Peyer's patch (tissue), 4 donors: ENCODE data around the gene MAN1A1. TPM values are rescaled to one million over a fixed set of nuclear protein-coding genes. Genes with fewer than 3 reads are reported as not detected.
"Not testable (repeated sequence)": the region's sequence is repeated elsewhere in the genome, so short reads cannot be mapped to it uniquely, and the experiment has no call there.

Source experiments
- DNase-seq, 3 donors: peaks; one replicate each; pipeline ENCODE4 v3.0.0-alpha.2; 2017 to 2019
- H3K27ac ChIP-seq, 4 donors: fragments of 200-600 bp; sonication (generic); one replicate each; pipeline ENCODE4 v1.5.1; 2016 to 2019
- H3K27me3 ChIP-seq, 2 donors: fragments of 200-600 bp; sonication (generic); one replicate each; pipeline ENCODE4 v1.5.1; 2019
- H3K36me3 ChIP-seq, 3 donors: fragments of 200-600 bp; sonication (generic); one replicate each; pipeline ENCODE4 v1.5.1; 2016 to 2019
- H3K4me1 ChIP-seq, 4 donors: fragments of 200-600 bp; sonication (generic); one replicate each; pipeline ENCODE4 v1.5.1; 2016 to 2019
- H3K4me3 ChIP-seq, 4 donors: fragments of 200-600 bp; sonication (generic); 1 replicate in 3 of 4; 2 replicates in 1 of 4; pipeline ENCODE4 v1.5.1; 2016 to 2019; ENCODE audit warnings: mild to moderate bottlenecking in 1 of 4
- H3K9me3 ChIP-seq, 4 donors: fragments of 200-600 bp; sonication (generic); one replicate each; pipeline ENCODE4 v1.5.1; 2016 to 2019; ENCODE audit warnings: mild to moderate bottlenecking in 1 of 4
- CTCF ChIP-seq, 6 experiments: fragments of 450-650 bp in 4 of 6; fragments of 200-600 bp in 2 of 6; sonication (generic) in 1 of 6; IDR thresholded peaks; one replicate each; pipeline ENCODE4 v1.5.1; 2017 to 2019; ENCODE audit warnings: antibody characterized with exemption in 6 of 6, mild to moderate bottlenecking in 3 of 6, moderate library complexity in 1 of 6
- POLR2A ChIP-seq, 2 donors: fragments of 450-650 bp; IDR thresholded peaks; one replicate each; pipeline ENCODE4 v1.5.1; 2017; ENCODE audit warnings: antibody characterized with exemption in 2 of 2, mild to moderate bottlenecking in 2 of 2, moderate library complexity in 2 of 2
- total RNA-seq, 4 donors: library from RNA; depleted of rRNA; stranded (reverse); fragments of >200 nt; gene quantifications; one replicate each; pipeline ENCODE4 v1.1.0, GENCODE V29; 2016

Gene MAN1A1
- total RNA-seq, 4 donors from 2014 or later: 43.7 to 158 (median 103) TPM

- Histone ChIP-seq H3K36me3 (no peaks in the 10 kb centered on the region), H3K9me3 (no peaks in the 10 kb centered on the region), H3K27me3 (no peaks in the 10 kb centered on the region), H3K27ac (no peak overlapping the region), H3K4me1 (no peaks in the 10 kb centered on the region), H3K4me3 (no peak overlapping the region)
- DNase-seq: no peak
- TF ChIP-seq POLR2A (IDR thresholded peaks at IDR 0.05) (no peak), CTCF (IDR thresholded peaks at IDR 0.05) (no peak)
Measured at GRCh38 chr6:119379809-119380208, 30.2 kb upstream of the MAN1A1 start.

DNA sequence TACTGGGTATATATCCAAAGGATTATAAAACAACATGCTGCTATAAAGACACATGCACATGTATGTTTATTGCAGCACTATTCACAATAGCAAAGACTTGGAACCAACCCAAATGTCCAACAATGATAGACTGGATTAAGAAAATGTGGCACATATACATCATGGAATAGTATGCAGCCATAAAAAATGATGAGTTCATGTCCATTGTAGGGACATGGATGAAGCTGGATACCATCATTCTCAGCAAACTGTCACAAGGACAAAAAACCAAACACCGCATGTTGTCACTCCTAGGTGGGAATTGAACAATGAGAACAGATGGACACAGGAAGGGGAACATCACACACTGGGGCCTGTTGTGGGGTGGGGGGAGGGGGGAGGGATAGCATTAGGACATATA is 27.5 kb upstream of the MAN1A1 start:
- not testable (repeated sequence) for H3K4me1 ChIP-seq, H3K27me3 ChIP-seq, DNase-seq, H3K36me3 ChIP-seq, H3K4me3 ChIP-seq, H3K9me3 ChIP-seq, H3K27ac ChIP-seq

DNA sequence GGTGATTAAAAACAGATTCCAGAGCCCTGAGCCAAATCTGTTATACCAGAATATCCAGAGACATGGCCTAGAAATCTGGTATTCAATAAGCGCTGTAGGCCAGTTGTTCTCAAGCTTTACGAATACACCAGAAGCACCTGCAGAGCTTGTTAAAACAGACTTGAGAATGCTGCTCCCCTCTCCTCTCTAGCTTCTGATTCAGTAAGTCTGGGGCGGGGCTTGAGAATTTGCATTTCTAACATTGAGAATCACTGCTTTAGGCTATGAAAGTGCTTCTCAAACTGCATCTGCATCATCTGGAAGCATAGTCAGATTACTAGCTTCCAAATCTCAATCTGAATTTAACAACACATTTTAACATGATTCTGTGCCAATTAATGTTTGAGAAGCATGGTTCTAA is 20.5 kb upstream of the MAN1A1 start:
- TF ChIP-seq CTCF (IDR thresholded peaks at IDR 0.05) (no peak), POLR2A (IDR thresholded peaks at IDR 0.05) (no peak)
- no peak overlapping the region for H3K4me3 ChIP-seq
- H3K36me3 ChIP-seq: no peaks in the 10 kb centered on the region
- no peaks in the 10 kb centered on the region for H3K9me3 ChIP-seq
- H3K27ac ChIP-seq: no peak overlapping the region
- H3K27me3 ChIP-seq: no peaks in the 10 kb centered on the region
- no peaks in the 10 kb centered on the region for H3K4me1 ChIP-seq
- DNase-seq: no peak

DNA sequence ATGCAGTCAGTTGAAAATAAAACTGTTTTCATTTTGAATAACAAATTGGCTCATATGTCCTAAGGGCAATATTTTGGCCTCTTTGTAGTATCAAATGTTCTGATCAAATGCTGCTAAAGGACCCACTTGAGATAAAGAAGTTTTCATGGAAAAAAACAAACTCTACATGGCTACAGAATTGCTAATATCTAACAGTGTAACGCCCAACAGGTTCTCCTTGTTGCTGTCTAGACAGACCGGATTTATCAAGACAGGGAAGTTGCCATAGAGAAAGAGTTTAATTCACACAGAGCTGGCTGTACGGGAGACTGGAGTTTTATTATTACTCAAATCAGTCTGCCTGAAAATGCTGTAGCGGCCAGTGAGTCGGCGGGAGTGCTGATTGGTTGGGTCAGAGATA is 19.4 kb upstream of the MAN1A1 start:
- H3K4me3 ChIP-seq: no peak overlapping the region
- no peaks in the 10 kb centered on the region for H3K36me3 ChIP-seq
- no peak for DNase-seq
- no peaks in the 10 kb centered on the region for H3K9me3 ChIP-seq
- H3K27me3 ChIP-seq: no peaks in the 10 kb centered on the region
- H3K27ac ChIP-seq: no peak overlapping the region
- TF ChIP-seq POLR2A (IDR thresholded peaks at IDR 0.05): no peak
- no peak for TF ChIP-seq CTCF (IDR thresholded peaks at IDR 0.05)
- H3K4me1 ChIP-seq: no peaks in the 10 kb centered on the region

- H3K36me3 ChIP-seq: no peaks in the 10 kb centered on the region
- H3K4me3 ChIP-seq: no peak overlapping the region
- TF ChIP-seq POLR2A (IDR thresholded peaks at IDR 0.05) (no peak), CTCF (IDR thresholded peaks at IDR 0.05) (no peak)
- no peaks in the 10 kb centered on the region for H3K27me3 ChIP-seq
- DNase-seq: no peak
- no peak overlapping the region for H3K27ac ChIP-seq
- no peaks in the 10 kb centered on the region for H3K9me3 ChIP-seq
- H3K4me1 ChIP-seq: no peaks in the 10 kb centered on the region
Measured at GRCh38 chr6:119361209-119361608, 11.6 kb upstream of the MAN1A1 start.

DNA sequence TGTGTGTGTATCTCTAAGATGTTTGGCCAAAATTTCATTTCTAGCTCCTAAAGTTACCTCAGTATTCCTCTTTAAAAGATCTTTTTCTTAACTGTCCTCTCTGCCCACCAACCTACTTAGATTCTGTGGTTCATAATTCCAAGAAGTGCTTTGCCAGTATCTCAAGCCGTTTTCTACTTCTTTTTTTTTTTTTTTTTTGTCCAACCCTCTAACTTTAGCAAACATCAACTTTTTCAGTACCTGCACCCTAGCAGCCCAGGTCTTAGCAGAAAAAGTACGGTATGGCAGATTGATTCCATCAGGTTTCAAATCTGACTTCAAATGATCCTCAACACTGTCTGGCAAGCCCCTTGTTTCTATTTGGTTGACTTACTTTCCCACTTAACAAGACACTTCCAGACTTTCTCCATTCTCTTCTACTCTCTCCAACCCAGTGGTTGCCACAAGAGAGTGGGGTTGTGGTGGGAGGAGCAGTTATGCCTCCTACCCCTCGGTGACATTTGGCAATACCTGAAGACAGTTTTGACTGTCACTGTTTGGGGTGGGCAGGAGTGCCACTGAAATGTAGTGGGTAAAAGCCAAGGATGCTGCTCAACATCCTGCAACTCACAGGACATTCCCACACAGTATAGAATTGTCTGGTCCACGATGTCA is 10.8 kb upstream of the MAN1A1 start:
- H3K4me3 ChIP-seq: no peak overlapping the region
- no peaks in the 10 kb centered on the region for H3K4me1 ChIP-seq
- TF ChIP-seq CTCF (IDR thresholded peaks at IDR 0.05) (no peak), POLR2A (IDR thresholded peaks at IDR 0.05) (no peak)
- no peak for DNase-seq
- H3K9me3 ChIP-seq: no peaks in the 10 kb centered on the region
- no peak overlapping the region for H3K27ac ChIP-seq
- no peaks in the 10 kb centered on the region for H3K36me3 ChIP-seq
- H3K27me3 ChIP-seq: no peaks in the 10 kb centered on the region
